ENCODE results near the gene TRAP1.
"Not testable (repeated sequence)": the region's sequence is repeated elsewhere in the genome, so short reads cannot be mapped to it uniquely, and the experiment has no call there.

Gene TRAP1

GRCh38 chr16:3645108-3645503 lies 72.2 kb downstream of the TRAP1 start:
- DNase-seq, result no peak

- no peak for DNase-seq
Observed at GRCh38 chr16:3643095-3643730, 74.1 kb downstream of the TRAP1 start.

GRCh38 chr16:3642397-3643094 lies 74.8 kb downstream of the TRAP1 start:
- no peak for DNase-seq

- no peak for DNase-seq
Observed at GRCh38 chr16:3641801-3642396, 75.4 kb downstream of the TRAP1 start.

GRCh38 chr16:3640632-3641501 lies 76.5 kb downstream of the TRAP1 start:
- no peak for DNase-seq

- DNase-seq, result no peak
Observed at GRCh38 chr16:3640207-3640606, 77.1 kb downstream of the TRAP1 start.

- DNase-seq, result no peak
Observed at GRCh38 chr16:3638916-3639644, 78.2 kb downstream of the TRAP1 start.

GRCh38 chr16:3637371-3637923 lies 79.9 kb downstream of the TRAP1 start:
- no peak for DNase-seq

- no peak for DNase-seq
Observed at GRCh38 chr16:3625911-3626732, 91.2 kb downstream of the TRAP1 start.

GRCh38 chr16:3625331-3625730 lies 92.0 kb downstream of the TRAP1 start:
- no peak for DNase-seq

- no peak for DNase-seq
Observed at GRCh38 chr16:3623642-3624041, 93.7 kb downstream of the TRAP1 start.

GRCh38 chr16:3618769-3619141 lies 98.6 kb downstream of the TRAP1 start:
- DNase-seq, result no peak

- DNase-seq, result no peak
Observed at GRCh38 chr16:3612510-3613466, 104.5 kb downstream of the TRAP1 start.

GRCh38 chr16:3611146-3611975 lies 106.0 kb downstream of the TRAP1 start, which contains the start of gene SLX4:
Gene SLX4, minus strand, starts transcription at chr16:3611606. Its CDS starts 2,642 bp downstream, at chr16:3608964.
- peak; percentile 72 for DNase-seq

GRCh38 chr16:3610698-3611145 lies 106.6 kb downstream of the TRAP1 start:
- DNase-seq, result no peak

GRCh38 chr16:3609895-3610697 lies 107.2 kb downstream of the TRAP1 start:
- no peak for DNase-seq

- DNase-seq, result not testable (repeated sequence)
Observed at GRCh38 chr16:3608976-3609375, 108.3 kb downstream of the TRAP1 start.

GRCh38 chr16:3608069-3608468 lies 109.3 kb downstream of the TRAP1 start:
- no peak for DNase-seq

Measured in NCI-H1694 treated with DMSO at 0.1 percent for 48 hours (cell line).